Peyer's patch (tissue), 4 donors: ENCODE results near the gene HARS1. TPM values are rescaled to one million over a fixed set of nuclear protein-coding genes. Genes with fewer than 3 reads are reported as not detected.

Source experiments
- DNase-seq, 3 donors: peaks; one replicate each; pipeline ENCODE4 v3.0.0-alpha.2; 2017 to 2019
- H3K27ac ChIP-seq, 4 donors: fragments of 200-600 bp; sonication (generic); one replicate each; pipeline ENCODE4 v1.5.1; 2016 to 2019
- H3K27me3 ChIP-seq, 2 donors: fragments of 200-600 bp; sonication (generic); one replicate each; pipeline ENCODE4 v1.5.1; 2019
- H3K36me3 ChIP-seq, 3 donors: fragments of 200-600 bp; sonication (generic); one replicate each; pipeline ENCODE4 v1.5.1; 2016 to 2019
- H3K4me1 ChIP-seq, 4 donors: fragments of 200-600 bp; sonication (generic); one replicate each; pipeline ENCODE4 v1.5.1; 2016 to 2019
- H3K4me3 ChIP-seq, 4 donors: fragments of 200-600 bp; sonication (generic); 1 replicate in 3 of 4; 2 replicates in 1 of 4; pipeline ENCODE4 v1.5.1; 2016 to 2019; ENCODE audit warnings: mild to moderate bottlenecking in 1 of 4
- H3K9me3 ChIP-seq, 4 donors: fragments of 200-600 bp; sonication (generic); one replicate each; pipeline ENCODE4 v1.5.1; 2016 to 2019; ENCODE audit warnings: mild to moderate bottlenecking in 1 of 4
- CTCF ChIP-seq, 6 experiments: fragments of 450-650 bp in 4 of 6; fragments of 200-600 bp in 2 of 6; sonication (generic) in 1 of 6; IDR thresholded peaks; one replicate each; pipeline ENCODE4 v1.5.1; 2017 to 2019; ENCODE audit warnings: antibody characterized with exemption in 6 of 6, mild to moderate bottlenecking in 3 of 6, moderate library complexity in 1 of 6
- POLR2A ChIP-seq, 2 donors: fragments of 450-650 bp; IDR thresholded peaks; one replicate each; pipeline ENCODE4 v1.5.1; 2017; ENCODE audit warnings: antibody characterized with exemption in 2 of 2, mild to moderate bottlenecking in 2 of 2, moderate library complexity in 2 of 2
- total RNA-seq, 4 donors: library from RNA; depleted of rRNA; stranded (reverse); fragments of >200 nt; gene quantifications; one replicate each; pipeline ENCODE4 v1.1.0, GENCODE V29; 2016

HARS1 gene
- total RNA-seq, 4 donors from 2014 or later: 24.3 to 55.3 (median 46.1) TPM

GRCh38 chr5:140635291-140636257, 55.6 kb downstream of the HARS1 start:
- H3K27ac ChIP-seq: no peak overlapping the region
- H3K9me3 ChIP-seq: no peaks in the 10 kb centered on the region
- no peak overlapping the region for H3K4me3 ChIP-seq
- no peaks in the 10 kb centered on the region for H3K27me3 ChIP-seq
- no peak for TF ChIP-seq POLR2A (IDR thresholded peaks at IDR 0.05)
- TF ChIP-seq CTCF (IDR thresholded peaks at IDR 0.05): no peak
- no peak for DNase-seq
- H3K36me3 ChIP-seq: no peaks in the 10 kb centered on the region
- peaks cover 0 to 24% (median 4%) of the 10 kb centered on the region in 4 donors for H3K4me1 ChIP-seq

GRCh38 chr5:140634103-140634502, 57.1 kb downstream of the HARS1 start:
- H3K27ac ChIP-seq: no peak overlapping the region
- H3K4me1 ChIP-seq: peaks cover 0 to 15% (median 4%) of the 10 kb centered on the region in 4 donors
- DNase-seq: no peak

GRCh38 chr5:140633501-140633900, 57.7 kb downstream of the HARS1 start:
- H3K27ac ChIP-seq: peak overlapping the region in 3 of 4 donors; percentile 68 to 74 (median 69)
- TF ChIP-seq CTCF (IDR thresholded peaks at IDR 0.05) (no peak), POLR2A (IDR thresholded peaks at IDR 0.05) (no peak)
- no peak for DNase-seq
- H3K4me1 ChIP-seq: peaks cover 0 to 15% (median 4%) of the 10 kb centered on the region in 4 donors
- no peaks in the 10 kb centered on the region for H3K9me3 ChIP-seq
- H3K27me3 ChIP-seq: no peaks in the 10 kb centered on the region
- H3K36me3 ChIP-seq: no peaks in the 10 kb centered on the region
- H3K4me3 ChIP-seq: peak overlapping the region in 2 of 4 donors; percentile 64 to 71

More at GRCh38 chr5:140634103-140634502, 57.1 kb downstream of the HARS1 start:
- no peak for TF ChIP-seq CTCF (IDR thresholded peaks at IDR 0.05)
- TF ChIP-seq POLR2A (IDR thresholded peaks at IDR 0.05): no peak
- H3K27me3 ChIP-seq: no peaks in the 10 kb centered on the region
- no peaks in the 10 kb centered on the region for H3K9me3 ChIP-seq
- no peak overlapping the region for H3K4me3 ChIP-seq
- no peaks in the 10 kb centered on the region for H3K36me3 ChIP-seq

GRCh38 chr5:140633021-140633471, 58.1 kb downstream of the HARS1 start, which contains the start of gene CD14:
Gene CD14 (minus strand): TSS chr5:140633175. CDS start chr5:140633071, 104 bp downstream.
- peak; percentile 26 to 77 (median 71) for DNase-seq
- peak in 3 of 6 experiments; percentile 6 to 13 (median 10) for TF ChIP-seq CTCF (IDR thresholded peaks at IDR 0.05)
- TF ChIP-seq POLR2A (IDR thresholded peaks at IDR 0.05): no peak
- no peaks in the 10 kb centered on the region for H3K27me3 ChIP-seq
- peaks cover 0 to 15% (median 4%) of the 10 kb centered on the region in 4 donors for H3K4me1 ChIP-seq
- peak within 1 kb of the TSS; percentile 42 to 74 (median 68) for H3K27ac ChIP-seq
- peak within 1 kb of the TSS; percentile 50 to 71 (median 60) for H3K4me3 ChIP-seq
- no peaks in the 10 kb centered on the region for H3K36me3 ChIP-seq
- no peaks in the 10 kb centered on the region for H3K9me3 ChIP-seq

- Histone ChIP-seq H3K9me3 (no peaks in the 10 kb centered on the region), H3K4me3 (peak overlapping the region; percentile 50 to 71 (median 60)), H3K27me3 (no peaks in the 10 kb centered on the region), H3K36me3 (no peaks in the 10 kb centered on the region), H3K4me1 (peaks cover 0 to 15% (median 4%) of the 10 kb centered on the region in 4 donors), H3K27ac (peak overlapping the region; percentile 42 to 74 (median 68))
- TF ChIP-seq POLR2A (IDR thresholded peaks at IDR 0.05) (peak in 1 of 2 donors; percentile 5), CTCF (IDR thresholded peaks at IDR 0.05) (no peak)
- peak; percentile 40 to 75 (median 73) for DNase-seq
Measured at GRCh38 chr5:140632366-140633020, 58.7 kb downstream of the HARS1 start.
